Rectal smooth muscle tissue (tissue), 1 donor: ENCODE results near the gene MZF1.
A peak's percentile ranks its signal among the peaks of the same experiment; 100 is the strongest.
"Not testable (repeated sequence)": the region's sequence is repeated elsewhere in the genome, so short reads cannot be mapped to it uniquely, and the experiment has no call there.

Source experiments
- H3K27ac ChIP-seq: one replicate; pipeline ENCODE4 v1.7.0; 2013; ENCODE audit warnings: low read depth, low read length, inconsistent platforms
- H3K27me3 ChIP-seq: one replicate; pipeline ENCODE4 v1.7.0; 2013; ENCODE audit warnings: low read length; ENCODE audit not compliant: control insufficient read depth, insufficient read depth
- H3K36me3 ChIP-seq: one replicate; pipeline ENCODE4 v1.7.0; 2013; ENCODE audit warnings: low read length; ENCODE audit not compliant: control insufficient read depth, insufficient read depth
- H3K4me1 ChIP-seq: one replicate; pipeline ENCODE4 v1.7.0; 2013; ENCODE audit warnings: low read length; ENCODE audit not compliant: control insufficient read depth, insufficient read depth
- H3K4me3 ChIP-seq: one replicate; pipeline ENCODE4 v1.7.0; 2013; ENCODE audit warnings: low read length
- H3K9ac ChIP-seq: one replicate; pipeline ENCODE4 v1.7.0; 2013; ENCODE audit warnings: low read length

Gene MZF1

GRCh38 chr19:58577581-58577980 lies 4.4 kb upstream of the MZF1 start:
- H3K4me3 ChIP-seq, H3K9ac ChIP-seq, H3K27ac ChIP-seq, H3K27me3 ChIP-seq, H3K36me3 ChIP-seq: not testable (repeated sequence)
- peaks cover 19% of the 10 kb centered on the region for H3K4me1 ChIP-seq

DNA sequence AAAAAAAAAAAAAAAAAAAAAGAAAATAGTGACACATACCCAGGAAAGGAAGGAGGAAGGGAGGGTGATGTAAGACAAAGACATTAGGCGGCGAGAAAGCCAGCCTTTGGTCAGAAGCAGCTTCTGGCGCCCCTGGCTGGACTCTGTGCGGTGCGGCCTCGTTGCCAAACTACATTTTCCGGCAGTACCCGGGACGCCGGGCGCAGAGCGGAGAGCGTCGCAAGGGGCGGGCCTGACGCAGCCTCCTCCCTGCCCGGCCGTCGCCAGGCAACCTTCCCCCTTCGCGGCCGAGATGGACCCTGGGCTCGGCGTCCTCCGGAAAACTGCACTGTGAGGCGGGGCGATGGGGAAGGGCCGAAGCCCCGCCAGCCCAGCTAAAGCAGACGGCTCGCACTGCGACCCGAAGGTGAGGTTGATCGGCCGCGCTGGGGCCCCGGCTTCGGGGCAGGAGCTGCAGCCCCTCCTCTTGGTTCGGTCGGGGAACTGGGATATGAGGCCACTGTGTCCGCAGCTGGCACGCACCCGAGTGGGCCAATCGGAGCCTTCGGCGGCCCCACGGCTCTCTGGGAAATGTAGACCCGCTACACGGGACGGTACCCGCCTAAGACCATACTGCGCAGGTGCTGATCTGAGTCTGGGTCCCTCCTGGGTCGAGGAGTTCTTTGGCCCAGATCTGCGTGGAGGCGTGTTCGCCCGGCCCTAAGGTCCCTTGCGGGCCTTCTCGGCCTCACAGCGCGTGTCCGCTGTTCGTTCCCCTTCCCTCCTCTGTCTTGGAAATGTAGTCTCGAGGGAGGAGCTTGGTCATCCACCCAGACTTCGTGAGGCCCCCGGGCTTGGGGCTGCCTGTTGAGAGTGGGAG lies 2.3 kb upstream of the MZF1 start:
- Histone ChIP-seq H3K27me3 (no peaks in the 10 kb centered on the region), H3K9ac (peak overlapping the region; percentile 80), H3K27ac (peak overlapping the region; percentile 95), H3K4me3 (peak overlapping the region; percentile 82), H3K4me1 (peaks cover 10% of the 10 kb centered on the region), H3K36me3 (no peaks in the 10 kb centered on the region)

- peaks cover 10% of the 10 kb centered on the region for H3K4me1 ChIP-seq
- H3K27me3 ChIP-seq, result no peaks in the 10 kb centered on the region
- peak overlapping the region; percentile 100 for H3K27ac ChIP-seq
- no peaks in the 10 kb centered on the region for H3K36me3 ChIP-seq
- peak overlapping the region; percentile 99 for H3K4me3 ChIP-seq
- H3K9ac ChIP-seq, result peak overlapping the region; percentile 45
Observed at GRCh38 chr19:58573658-58574164, 576 bp upstream of the MZF1 start.

GRCh38 chr19:58572026-58572817 lies 913 bp downstream of the MZF1 start:
- Histone ChIP-seq H3K9ac (no peak overlapping the region), H3K4me3 (peak overlapping the region; percentile 99), H3K27me3 (no peaks in the 10 kb centered on the region), H3K27ac (peak overlapping the region; percentile 100), H3K36me3 (no peaks in the 10 kb centered on the region), H3K4me1 (peaks cover 10% of the 10 kb centered on the region)

DNA sequence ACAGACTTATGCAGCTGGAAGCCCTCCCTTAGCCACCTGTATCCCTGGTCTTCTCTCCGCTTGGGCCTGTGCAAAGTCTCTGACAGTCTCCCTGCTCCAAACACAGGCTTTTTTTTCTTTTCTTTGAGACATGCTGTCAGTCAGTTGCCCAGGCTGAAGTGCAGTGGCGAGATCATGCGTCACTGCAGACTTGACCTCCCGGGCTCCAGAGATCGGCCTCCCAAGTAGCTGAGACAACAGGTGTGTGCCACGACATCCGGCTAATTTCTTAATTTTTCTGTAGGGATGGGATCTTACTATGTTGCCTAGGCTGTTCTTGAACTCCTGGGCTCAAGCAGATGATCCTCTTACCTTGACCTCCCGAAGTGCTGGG lies 1.6 kb downstream of the MZF1 start:
- H3K27ac ChIP-seq, result no peak overlapping the region

DNA sequence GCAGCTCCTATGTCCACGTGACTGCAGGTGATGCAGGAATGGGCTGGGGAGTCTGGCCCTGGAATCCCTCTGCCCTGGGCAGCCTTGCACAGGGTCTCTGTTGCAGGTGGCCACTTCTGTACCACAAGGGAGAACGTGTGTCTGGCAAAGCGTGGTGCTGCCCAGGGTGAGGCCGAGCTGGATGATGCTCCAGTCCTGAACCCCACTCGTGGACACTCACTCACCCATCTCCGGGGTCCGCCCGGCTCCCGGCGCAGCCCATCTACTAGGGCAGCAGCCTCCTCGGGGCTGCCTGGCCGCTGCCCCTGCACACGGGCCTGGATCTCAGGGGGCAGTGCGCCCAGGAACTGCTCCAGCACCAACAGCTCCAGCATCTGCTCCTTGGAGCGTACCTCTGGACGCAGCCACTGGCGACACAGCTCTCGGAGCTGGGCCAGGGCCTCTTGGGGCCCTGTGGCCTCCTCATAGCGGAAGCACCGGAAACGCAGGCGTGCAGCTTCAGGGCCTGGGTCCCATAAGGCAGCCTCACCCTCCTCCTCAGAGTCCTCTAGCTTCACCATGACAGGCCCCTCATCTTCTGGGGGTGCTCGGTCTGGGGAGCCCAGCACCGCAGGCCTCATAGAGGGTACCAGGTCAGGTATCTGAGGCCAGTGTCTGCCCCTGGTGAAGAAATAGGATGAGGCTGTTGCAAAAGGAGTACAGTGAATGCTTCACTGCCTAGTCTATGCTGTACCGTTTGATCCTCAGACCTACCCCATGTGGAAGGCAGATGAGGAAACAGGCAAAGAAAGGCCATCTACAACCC lies 2.2 kb downstream of the MZF1 start:
- no peak overlapping the region for H3K4me3 ChIP-seq
- H3K27me3 ChIP-seq, result no peaks in the 10 kb centered on the region
- H3K4me1 ChIP-seq, result peaks cover 8% of the 10 kb centered on the region
- H3K36me3 ChIP-seq, result peaks cover 2% of the 10 kb centered on the region
- H3K27ac ChIP-seq, result no peak overlapping the region
- H3K9ac ChIP-seq, result no peak overlapping the region

More for the DNA sequence above, 1.6 kb downstream of the MZF1 start:
- H3K27me3 ChIP-seq, result no peaks in the 10 kb centered on the region
- H3K4me3 ChIP-seq, result no peak overlapping the region
- H3K4me1 ChIP-seq, result peaks cover 10% of the 10 kb centered on the region
- no peaks in the 10 kb centered on the region for H3K36me3 ChIP-seq
- H3K9ac ChIP-seq, result no peak overlapping the region

GRCh38 chr19:58569943-58570670 lies 3.0 kb downstream of the MZF1 start:
- no peak overlapping the region for H3K9ac ChIP-seq
- no peak overlapping the region for H3K27ac ChIP-seq
- peaks cover 2% of the 10 kb centered on the region for H3K36me3 ChIP-seq
- peaks cover 6% of the 10 kb centered on the region for H3K4me1 ChIP-seq
- H3K4me3 ChIP-seq, result no peak overlapping the region
- no peaks in the 10 kb centered on the region for H3K27me3 ChIP-seq

DNA sequence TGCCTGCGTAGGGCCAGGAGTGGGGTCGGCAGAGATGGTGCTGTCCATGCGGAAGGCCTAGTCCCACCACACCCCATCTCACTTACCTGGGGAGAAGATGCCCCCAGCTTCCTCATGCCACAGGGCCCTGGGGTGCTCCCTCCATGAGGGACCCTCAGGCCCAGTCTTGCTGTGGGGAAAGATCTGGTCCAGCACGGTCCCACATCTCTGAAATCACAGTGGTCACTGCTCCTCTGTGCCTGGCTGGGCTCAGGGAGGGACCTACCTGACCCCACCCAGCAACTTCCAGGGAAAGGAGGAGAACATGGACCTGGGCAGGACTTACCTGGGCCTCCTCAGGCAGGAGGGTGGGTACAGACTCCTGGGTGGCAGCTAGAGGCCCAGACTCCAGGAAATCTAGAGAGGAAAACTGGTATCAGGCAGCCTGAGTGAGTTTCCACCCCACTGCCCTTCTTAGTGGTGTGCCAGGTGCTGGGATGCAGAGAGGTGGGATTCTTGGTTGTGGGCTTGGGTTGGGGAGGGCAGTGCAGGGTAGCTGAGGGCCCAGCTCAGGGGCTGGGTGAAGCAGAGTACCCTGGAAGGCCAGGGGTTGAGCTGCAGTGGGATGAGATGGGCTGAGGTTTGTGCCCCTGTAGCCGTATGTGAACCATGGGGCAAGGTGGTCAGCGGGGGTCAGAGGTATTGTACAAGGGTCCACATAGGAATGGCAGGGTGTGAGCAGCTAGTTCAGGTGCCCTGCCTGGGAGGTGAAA lies 3.8 kb downstream of the MZF1 start:
- H3K27ac ChIP-seq, result no peak overlapping the region
- peaks cover 6% of the 10 kb centered on the region for H3K4me1 ChIP-seq
- no peak overlapping the region for H3K4me3 ChIP-seq
- peaks cover 2% of the 10 kb centered on the region for H3K36me3 ChIP-seq
- no peak overlapping the region for H3K9ac ChIP-seq
- H3K27me3 ChIP-seq, result no peaks in the 10 kb centered on the region

DNA sequence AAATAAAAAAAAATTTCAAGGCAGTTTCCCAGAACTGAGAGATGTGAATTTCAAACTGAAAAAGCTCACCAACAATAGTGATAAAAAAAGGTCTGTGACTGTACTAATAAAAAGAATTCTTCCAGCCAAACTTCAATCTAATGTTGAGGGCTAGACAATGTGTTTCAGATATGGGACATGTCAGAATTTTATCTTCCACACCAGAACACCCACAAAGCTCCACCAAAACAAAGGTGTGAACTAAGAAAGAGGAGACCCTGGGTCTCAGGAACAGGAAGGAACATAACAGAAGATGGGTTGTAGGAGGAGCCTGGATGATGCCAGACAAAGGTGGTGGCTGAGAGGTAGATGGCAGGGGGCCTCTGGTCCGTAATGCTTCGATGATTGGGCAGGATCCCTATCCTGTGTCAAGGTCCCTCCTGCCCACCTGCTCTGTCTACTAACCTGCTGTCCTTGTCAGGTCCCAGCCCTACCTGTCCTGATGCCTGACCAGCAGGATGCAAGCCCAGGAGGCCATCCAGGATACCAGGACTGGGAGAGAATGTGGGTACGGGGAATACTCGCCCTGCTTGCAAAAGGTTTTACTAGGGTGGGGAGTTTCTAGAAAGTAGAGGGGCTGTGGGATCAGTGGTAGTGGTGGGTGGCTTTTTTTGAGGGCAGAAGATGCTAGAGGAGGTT lies 4.5 kb downstream of the MZF1 start:
- H3K4me3 ChIP-seq, result no peak overlapping the region
- H3K27ac ChIP-seq, result no peak overlapping the region
- peaks cover 2% of the 10 kb centered on the region for H3K36me3 ChIP-seq
- no peaks in the 10 kb centered on the region for H3K27me3 ChIP-seq
- no peak overlapping the region for H3K9ac ChIP-seq
- H3K4me1 ChIP-seq, result no peaks in the 10 kb centered on the region

GRCh38 chr19:58566989-58567388 lies 6.1 kb downstream of the MZF1 start:
- Histone ChIP-seq H3K4me1 (peaks cover 10% of the 10 kb centered on the region), H3K27ac (no peak overlapping the region), H3K9ac (no peak overlapping the region), H3K27me3 (peaks cover 1% of the 10 kb centered on the region), H3K36me3 (peaks cover 2% of the 10 kb centered on the region), H3K4me3 (no peak overlapping the region)

DNA sequence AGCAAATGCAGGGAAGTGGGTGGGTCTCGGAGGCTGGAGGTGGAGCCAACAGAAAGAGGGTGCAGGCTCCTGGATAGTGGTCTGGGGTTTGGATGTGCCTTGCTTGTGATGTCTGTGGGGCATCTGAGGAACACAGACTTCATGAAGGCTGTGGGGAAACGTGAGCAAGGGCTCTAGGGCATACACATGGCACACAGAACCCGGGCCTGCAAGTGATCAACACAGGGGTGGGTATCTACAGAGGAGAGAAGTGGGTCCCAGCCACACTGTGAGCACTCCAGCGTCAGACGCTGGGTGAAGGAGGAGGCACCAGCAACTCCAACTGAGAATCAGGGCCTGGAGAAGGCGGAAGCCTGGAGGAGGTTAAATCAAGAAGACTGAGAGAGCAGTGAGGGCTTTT lies 9.3 kb downstream of the MZF1 start:
- Histone ChIP-seq H3K4me1 (peaks cover 14% of the 10 kb centered on the region), H3K27ac (no peak overlapping the region), H3K36me3 (peaks cover 2% of the 10 kb centered on the region), H3K4me3 (no peak overlapping the region), H3K9ac (no peak overlapping the region), H3K27me3 (peaks cover 3% of the 10 kb centered on the region)
